Activated CD4-positive, alpha-beta T cell treated with anti-CD3 and anti-CD28 coated beads, Interleukin-2, amount 50 U/mL, for 48 hours (primary cell): ENCODE data around the gene GSTM2.

ENCODE experiments used
- DNase-seq, 2 experiments: peaks; one replicate each; pipeline ENCODE4 v3.0.0-alpha.2; 2020

Gene GSTM2

GRCh38 chr1:109630081-109630897 is 37.6 kb upstream of the GSTM2 start:
- peak; percentile 40 to 54 for DNase-seq

GRCh38 chr1:109630898-109631512 is 36.9 kb upstream of the GSTM2 start:
- no peak for DNase-seq

GRCh38 chr1:109631513-109632505 is 36.0 kb upstream of the GSTM2 start:
- DNase-seq, result no peak

GRCh38 chr1:109632671-109633346 is 35.0 kb upstream of the GSTM2 start:
- DNase-seq, result no peak

GRCh38 chr1:109634292-109634691 is 33.6 kb upstream of the GSTM2 start:
- DNase-seq, result no peak

DNA sequence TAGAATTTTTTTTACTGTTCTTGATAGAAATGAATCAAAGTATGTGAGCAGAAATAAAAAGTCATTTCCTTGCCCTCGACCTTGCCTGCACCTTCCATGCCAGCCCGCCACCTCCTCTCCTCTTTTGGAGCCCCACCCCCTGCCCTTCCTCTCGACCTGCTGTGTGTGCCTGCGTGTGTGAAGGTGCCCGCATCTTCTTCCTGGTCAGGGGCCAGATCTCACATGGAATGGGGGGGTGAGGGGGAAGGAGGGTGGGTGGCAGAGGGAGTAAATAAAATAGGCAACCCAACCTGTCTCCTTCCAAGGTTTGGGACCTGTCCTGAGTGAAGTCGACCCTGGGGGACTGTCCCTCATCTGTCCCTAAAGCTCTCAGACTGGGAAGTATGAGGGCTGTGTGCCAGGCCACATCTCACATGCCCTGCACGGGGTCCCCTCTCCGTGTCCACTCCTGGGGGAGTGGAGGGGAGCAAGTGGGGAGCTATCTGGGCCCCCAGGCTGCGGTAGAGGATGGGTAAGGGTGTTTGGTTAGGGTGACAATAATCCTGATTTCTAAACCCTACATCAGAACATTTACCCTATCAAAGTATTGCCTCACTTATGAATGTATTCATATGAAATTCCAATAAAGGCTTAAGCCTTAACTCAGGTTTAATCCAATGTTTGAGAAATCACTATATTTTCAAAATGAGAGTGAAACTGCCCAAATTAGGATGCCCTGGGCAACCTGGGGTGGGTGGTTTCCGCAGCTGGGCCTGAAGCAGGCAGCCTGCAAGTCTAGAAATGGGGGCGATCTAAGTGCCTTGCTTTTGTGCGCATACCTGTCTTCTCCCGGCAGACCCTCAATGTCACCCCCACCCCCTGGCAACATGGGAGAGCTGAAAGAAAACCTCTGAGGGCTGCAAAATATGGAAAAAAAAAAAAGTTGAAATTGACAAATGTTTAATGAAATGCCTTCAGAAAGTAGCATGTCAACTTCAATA is 32.8 kb upstream of the GSTM2 start:
- no peak for DNase-seq

GRCh38 chr1:109635862-109636200 is 32.0 kb upstream of the GSTM2 start:
- DNase-seq, result no peak

DNA sequence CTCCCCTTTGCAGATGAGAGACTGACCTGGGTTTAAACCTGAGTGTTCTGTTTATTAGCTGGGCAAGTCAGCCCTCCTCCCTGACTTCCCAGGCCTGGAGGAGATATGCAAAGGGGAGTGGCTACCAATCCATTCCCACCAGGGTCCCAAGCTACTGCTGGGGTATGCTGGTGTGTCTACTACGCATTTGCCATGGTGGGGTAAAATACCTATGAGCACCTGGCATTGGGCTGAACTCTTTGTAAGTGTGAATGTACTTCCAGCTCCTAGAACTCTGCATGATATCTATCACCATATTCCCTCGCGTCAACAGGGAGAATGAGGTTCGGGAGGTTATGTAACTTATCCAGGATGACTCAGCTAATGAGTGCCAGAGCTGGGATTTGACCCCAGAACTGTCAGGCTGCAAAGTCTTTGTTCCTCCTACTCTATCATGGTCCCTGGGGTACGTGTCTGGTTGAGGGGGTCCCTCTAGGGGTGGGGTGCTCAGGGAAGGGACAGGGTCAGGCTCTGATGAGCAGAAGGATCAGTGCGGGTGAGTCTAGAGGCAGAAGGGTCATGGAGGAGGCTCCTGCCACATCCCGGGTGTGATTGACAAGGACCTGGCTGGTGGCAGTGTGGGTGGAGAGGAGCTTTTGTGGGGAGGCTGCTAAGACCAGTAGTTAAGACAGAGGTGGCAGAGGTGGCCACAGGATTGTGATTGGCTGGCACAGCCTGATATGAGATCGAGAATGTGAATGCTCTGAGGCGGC is 31.5 kb upstream of the GSTM2 start:
- DNase-seq, result no peak

DNA sequence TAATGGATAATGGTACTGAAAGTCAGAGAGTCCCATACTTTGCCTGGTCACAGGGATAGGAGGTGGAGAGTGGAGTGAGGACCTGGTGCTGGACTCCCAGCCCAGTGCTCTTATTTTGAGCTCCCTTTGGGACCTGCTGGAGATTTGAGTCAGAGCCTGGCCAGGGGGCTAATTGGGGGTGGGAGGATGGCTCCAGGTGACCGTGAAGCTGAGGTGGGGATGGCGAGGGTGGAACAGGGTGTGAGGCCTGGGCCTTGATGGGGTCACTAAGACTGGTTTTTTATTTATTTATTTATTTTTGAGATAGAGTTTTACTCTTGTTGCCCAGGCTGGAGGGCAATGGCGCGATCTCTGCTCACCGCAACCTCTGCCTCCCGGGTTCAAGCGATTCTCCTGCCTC is 30.4 kb upstream of the GSTM2 start:
- DNase-seq, result no peak

DNA sequence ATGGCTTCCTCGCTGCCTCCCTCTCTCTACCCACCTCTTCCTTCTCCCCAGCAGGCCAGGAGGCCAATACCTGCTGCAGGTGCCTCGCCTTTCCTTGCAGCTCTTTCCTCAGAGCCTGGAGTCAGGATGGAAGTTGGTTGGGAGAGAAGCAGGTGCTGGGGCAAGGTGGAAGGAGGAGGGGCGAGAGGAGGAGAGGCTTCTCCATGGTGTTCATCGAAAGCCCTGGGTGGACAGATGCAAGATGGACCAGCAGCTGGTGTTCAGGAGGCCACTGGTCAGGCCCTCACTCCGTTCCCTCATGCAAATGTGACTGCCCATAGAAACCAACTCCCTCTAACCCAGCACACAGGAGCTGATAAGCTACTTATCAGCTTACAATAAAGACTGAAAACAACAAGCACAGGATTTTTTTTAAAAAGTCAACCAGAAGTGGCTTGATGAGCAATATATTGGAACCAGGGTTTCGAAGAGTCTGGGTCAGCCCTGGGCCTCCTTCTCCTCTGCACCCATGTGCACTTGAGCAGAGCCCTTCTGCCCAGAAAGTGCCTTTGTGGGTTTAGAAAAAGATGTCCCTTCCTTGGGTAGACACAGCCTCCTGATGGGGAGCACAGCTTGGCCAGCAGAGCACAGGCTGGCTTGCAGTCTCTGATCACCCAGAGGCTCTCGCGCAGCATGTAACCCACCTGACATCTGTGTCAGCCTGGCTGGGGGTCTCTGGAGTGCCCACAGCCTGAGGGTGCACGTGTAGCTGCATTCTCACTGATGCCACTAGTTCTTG is 28.6 kb upstream of the GSTM2 start:
- DNase-seq, result no peak

DNA sequence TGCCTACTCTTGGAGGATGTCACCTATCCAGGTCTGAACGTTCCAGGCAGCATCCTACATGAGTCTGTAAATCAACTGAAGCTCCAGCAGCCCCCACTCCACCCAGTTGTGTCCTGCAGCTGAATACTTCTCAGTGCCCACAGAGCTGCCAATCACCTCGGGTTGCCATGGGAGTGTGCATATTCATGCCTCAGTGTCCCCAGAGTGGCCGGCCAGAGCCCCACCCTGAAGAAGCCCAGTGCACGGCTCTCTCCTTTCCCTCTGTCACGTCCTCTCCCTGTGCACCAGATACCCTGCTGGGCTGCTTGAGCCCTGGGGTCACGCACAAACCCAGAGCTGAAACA is 28.0 kb upstream of the GSTM2 start:
- DNase-seq, result no peak

DNA sequence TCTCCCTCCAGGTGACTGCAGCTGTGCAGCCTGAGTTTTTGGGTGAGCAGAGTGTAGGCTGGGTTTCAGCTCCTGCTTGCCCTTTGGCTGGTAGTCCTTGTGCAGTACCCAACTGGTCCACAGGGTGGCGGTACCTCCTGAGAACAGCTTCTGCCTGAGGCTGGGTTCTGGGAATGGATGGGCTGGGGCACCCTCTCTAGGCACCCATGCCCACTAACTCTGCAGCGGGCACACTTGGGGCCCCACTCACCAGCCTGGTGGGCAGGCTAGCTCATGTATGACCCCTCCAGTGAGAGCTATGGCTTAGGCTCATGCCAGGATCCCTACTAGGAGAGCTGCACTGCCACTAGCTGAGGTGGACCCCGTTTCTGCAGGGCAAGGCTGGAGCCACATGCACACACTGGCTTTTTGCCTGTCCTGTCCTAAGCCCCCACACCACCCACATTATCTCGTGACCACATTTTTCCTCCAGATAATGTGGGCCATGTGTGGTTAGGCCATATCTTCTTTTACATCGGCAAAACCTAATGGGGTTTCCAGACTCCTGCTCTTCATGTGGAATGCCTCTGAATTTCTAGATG is 27.5 kb upstream of the GSTM2 start:
- peak; percentile 98 to 99 for DNase-seq

- no peak for DNase-seq
Measured at GRCh38 chr1:109641078-109641740, 26.6 kb upstream of the GSTM2 start.

- DNase-seq, result no peak
Measured at GRCh38 chr1:109641861-109642260, 26.0 kb upstream of the GSTM2 start.

DNA sequence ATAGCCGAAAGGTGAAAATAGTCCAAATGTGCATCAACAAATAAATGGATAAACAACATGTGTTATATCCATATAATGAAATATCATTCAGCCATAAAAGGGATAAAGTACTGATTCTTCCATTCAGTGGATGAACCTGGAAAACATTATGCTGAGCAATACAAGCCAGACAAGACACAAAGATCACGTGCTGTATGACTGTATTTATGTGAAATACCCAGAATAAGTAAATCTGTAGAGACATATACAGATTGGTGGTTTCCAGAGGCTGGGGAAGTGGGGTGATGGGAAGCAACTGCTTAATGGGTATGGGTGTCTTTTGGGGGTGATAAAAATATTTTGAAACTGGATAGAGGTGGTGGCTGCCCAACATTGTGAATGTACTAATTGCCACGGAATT is 25.2 kb upstream of the GSTM2 start:
- no peak for DNase-seq

DNA sequence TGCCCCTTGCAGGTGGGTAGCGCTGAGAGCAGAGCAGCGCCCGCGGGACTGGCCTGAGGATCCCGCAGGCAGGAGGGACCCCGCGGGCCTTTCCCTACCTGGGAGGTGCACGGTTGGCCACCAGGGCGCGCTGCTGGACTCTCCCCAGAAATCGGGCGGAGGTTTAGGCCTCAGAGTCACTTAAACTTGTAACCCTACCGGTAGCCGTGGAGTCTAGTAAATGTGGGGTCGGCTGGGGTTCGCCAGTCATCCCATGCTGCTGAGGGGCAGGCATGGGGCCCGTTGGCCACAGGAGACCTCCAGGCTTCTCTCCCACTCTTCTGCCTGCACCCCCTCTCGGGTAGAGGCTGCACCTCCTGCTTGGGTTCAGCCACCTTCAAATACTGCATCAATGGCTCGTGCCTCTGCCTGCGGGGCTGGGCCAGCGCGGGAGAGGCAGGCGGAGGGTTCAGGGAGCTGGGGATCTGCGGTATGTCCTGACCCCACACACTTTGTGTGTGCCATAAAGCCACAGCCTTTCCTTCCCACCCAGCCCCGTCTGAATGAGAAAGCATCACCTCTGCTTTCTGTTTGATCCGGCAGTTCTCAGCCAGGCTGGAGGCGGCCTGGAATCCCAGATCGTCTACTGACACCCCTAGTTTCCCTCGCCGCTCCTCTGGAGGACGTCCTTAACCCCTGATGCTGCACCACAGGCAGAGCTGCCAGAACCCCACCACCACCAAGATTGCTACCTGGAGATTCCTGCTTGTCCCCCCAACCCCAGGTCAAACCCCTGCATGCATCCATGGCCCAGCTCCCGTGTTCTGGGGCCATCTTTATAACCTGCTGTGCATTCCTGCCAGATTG is 24.2 kb upstream of the GSTM2 start:
- peak; percentile 94 to 96 for DNase-seq

GRCh38 chr1:109644670-109645069 is 23.2 kb upstream of the GSTM2 start:
- DNase-seq, result no peak

GRCh38 chr1:109649491-109649914 is 18.4 kb upstream of the GSTM2 start:
- no peak for DNase-seq
